NCI-H2196 treated with DMSO at 0.1 percent for 48 hours (cell line): ENCODE measurements around the gene CAV1.
"Not testable (repeated sequence)": the region's sequence is repeated elsewhere in the genome, so short reads cannot be mapped to it uniquely, and the experiment has no call there.

ENCODE experiments used
- DNase-seq: peaks from one replicate; lab custom pipeline; 2025; ENCODE audit not compliant: unreplicated experiment; lab: John Stamatoyannopoulos, UW

The CAV1 gene

GRCh38 chr7:116579322-116579721 is 54.5 kb downstream of the CAV1 start:
- DNase-seq = no peak

GRCh38 chr7:116579835-116580234 is 55.0 kb downstream of the CAV1 start:
- no peak for DNase-seq

GRCh38 chr7:116582164-116582732 is 57.4 kb downstream of the CAV1 start:
- DNase-seq = no peak

GRCh38 chr7:116582806-116583444 is 58.1 kb downstream of the CAV1 start:
- DNase-seq = no peak

GRCh38 chr7:116583653-116584052 is 58.8 kb downstream of the CAV1 start:
- no peak for DNase-seq

- no peak for DNase-seq
Measured at GRCh38 chr7:116584721-116585120, 59.9 kb downstream of the CAV1 start.

- no peak for DNase-seq
Measured at GRCh38 chr7:116585392-116585791, 60.6 kb downstream of the CAV1 start.

- DNase-seq = no peak
Measured at GRCh38 chr7:116585967-116586366, 61.1 kb downstream of the CAV1 start.

GRCh38 chr7:116587200-116587599 is 62.4 kb downstream of the CAV1 start:
- not testable (repeated sequence) for DNase-seq

GRCh38 chr7:116588225-116588624 is 63.4 kb downstream of the CAV1 start:
- no peak for DNase-seq

GRCh38 chr7:116588641-116589594 is 64.1 kb downstream of the CAV1 start:
- peak; percentile 3 for DNase-seq

- DNase-seq = peak; percentile 17
Measured at GRCh38 chr7:116591202-116592040, 66.6 kb downstream of the CAV1 start.

- DNase-seq = no peak
Measured at GRCh38 chr7:116592041-116592355, 67.2 kb downstream of the CAV1 start.

GRCh38 chr7:116592445-116592844 is 67.6 kb downstream of the CAV1 start:
- no peak for DNase-seq

GRCh38 chr7:116593359-116594075 is 68.7 kb downstream of the CAV1 start:
- DNase-seq = no peak

GRCh38 chr7:116595063-116595462 is 70.2 kb downstream of the CAV1 start:
- no peak for DNase-seq

GRCh38 chr7:116597384-116597783 is 72.5 kb downstream of the CAV1 start:
- no peak for DNase-seq

- no peak for DNase-seq
Measured at GRCh38 chr7:116598278-116598677, 73.4 kb downstream of the CAV1 start.

GRCh38 chr7:116598861-116599260 is 74.0 kb downstream of the CAV1 start:
- no peak for DNase-seq

- no peak for DNase-seq
Measured at GRCh38 chr7:116601426-116601825, 76.6 kb downstream of the CAV1 start.

GRCh38 chr7:116607299-116607698 is 82.5 kb downstream of the CAV1 start:
- DNase-seq = no peak
